ENCODE data around the gene EFCAB12. TPM values are rescaled to one million over a fixed set of nuclear protein-coding genes. Genes with fewer than 3 reads are reported as not detected.

The EFCAB12 gene
- total and polyA plus RNA-seq, 2 of the 13 experiments (the other 11 are each of a cell fraction or from before 2014, with no cell fraction given), result 0.31 to 2.4 TPM

DNA sequence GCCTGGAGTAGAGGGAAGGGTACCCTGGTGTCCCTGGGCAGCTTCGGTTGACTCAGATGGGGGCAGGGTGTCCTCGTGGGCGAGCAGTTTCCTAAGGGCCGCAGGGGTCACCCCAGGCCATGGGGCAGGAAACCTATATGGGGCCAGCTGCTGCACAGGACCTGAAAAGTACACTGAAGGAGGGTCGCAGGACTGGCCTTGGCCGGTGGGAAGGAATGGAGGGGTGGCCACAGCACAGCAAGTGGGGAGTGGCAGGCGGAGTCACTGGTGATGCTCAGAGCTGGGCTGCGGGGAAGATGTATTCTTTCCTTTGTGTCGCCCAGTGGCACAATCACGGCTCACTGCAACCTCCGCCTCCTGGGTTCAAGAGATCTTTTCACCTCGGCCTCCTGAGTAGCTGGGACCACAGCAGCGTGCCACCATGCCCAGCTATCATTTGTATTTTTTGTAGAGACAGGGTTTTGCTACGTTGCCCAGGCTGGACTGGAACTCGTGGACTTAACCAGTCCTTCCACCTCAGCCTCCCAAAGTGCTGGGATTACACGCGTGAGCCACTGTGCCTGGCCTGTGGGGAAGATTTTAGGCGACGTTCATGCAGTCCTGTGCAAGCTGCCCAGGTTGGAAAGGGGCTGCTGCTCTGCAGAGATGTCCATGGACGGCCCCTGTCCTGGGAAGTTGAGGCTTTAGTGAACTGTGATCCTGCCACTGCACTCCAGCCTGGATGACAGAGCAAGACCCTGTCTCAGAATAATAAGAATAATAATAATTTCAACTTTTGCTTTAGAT lies 57.2 kb downstream of the EFCAB12 start (continued):
- TF ChIP-seq, protein P1, sequence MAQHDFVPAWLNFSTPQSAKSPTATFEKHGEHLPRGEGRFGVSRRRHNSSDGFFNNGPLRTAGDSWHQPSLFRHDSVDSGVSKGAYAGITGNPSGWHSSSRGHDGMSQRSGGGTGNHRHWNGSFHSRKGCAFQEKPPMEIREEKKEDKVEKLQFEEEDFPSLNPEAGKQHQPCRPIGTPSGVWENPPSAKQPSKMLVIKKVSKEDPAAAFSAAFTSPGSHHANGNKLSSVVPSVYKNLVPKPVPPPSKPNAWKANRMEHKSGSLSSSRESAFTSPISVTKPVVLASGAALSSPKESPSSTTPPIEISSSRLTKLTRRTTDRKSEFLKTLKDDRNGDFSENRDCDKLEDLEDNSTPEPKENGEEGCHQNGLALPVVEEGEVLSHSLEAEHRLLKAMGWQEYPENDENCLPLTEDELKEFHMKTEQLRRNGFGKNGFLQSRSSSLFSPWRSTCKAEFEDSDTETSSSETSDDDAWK (CRISPR knock-in tag; IDR thresholded peaks at IDR 0.05), result no peak
- no peak for TF ChIP-seq ZNF850 (CRISPR knock-in tag; conservative IDR thresholded peaks at IDR 0.05)
- 0 out of 2 replicates have a peak, but pooled peaks have one; percentile 26 for TF ChIP-seq ZNF280B (CRISPR knock-in tag; IDR thresholded peaks at IDR 0.05; ENCODE audit: borderline replicate concordance)
- no peak for TF ChIP-seq GABPB1 (CRISPR knock-in tag; IDR thresholded peaks at IDR 0.05)
- no peak for TF ChIP-seq GLI4 (CRISPR knock-in tag; IDR thresholded peaks at IDR 0.05; ENCODE audit: borderline replicate concordance)
- no peak for TF ChIP-seq ZNF589 (CRISPR knock-in tag; conservative IDR thresholded peaks at IDR 0.05)
- no peak for TF ChIP-seq ZNF841 (CRISPR knock-in tag; IDR thresholded peaks at IDR 0.05; ENCODE audit: borderline replicate concordance)
- TF ChIP-seq, protein P2, sequence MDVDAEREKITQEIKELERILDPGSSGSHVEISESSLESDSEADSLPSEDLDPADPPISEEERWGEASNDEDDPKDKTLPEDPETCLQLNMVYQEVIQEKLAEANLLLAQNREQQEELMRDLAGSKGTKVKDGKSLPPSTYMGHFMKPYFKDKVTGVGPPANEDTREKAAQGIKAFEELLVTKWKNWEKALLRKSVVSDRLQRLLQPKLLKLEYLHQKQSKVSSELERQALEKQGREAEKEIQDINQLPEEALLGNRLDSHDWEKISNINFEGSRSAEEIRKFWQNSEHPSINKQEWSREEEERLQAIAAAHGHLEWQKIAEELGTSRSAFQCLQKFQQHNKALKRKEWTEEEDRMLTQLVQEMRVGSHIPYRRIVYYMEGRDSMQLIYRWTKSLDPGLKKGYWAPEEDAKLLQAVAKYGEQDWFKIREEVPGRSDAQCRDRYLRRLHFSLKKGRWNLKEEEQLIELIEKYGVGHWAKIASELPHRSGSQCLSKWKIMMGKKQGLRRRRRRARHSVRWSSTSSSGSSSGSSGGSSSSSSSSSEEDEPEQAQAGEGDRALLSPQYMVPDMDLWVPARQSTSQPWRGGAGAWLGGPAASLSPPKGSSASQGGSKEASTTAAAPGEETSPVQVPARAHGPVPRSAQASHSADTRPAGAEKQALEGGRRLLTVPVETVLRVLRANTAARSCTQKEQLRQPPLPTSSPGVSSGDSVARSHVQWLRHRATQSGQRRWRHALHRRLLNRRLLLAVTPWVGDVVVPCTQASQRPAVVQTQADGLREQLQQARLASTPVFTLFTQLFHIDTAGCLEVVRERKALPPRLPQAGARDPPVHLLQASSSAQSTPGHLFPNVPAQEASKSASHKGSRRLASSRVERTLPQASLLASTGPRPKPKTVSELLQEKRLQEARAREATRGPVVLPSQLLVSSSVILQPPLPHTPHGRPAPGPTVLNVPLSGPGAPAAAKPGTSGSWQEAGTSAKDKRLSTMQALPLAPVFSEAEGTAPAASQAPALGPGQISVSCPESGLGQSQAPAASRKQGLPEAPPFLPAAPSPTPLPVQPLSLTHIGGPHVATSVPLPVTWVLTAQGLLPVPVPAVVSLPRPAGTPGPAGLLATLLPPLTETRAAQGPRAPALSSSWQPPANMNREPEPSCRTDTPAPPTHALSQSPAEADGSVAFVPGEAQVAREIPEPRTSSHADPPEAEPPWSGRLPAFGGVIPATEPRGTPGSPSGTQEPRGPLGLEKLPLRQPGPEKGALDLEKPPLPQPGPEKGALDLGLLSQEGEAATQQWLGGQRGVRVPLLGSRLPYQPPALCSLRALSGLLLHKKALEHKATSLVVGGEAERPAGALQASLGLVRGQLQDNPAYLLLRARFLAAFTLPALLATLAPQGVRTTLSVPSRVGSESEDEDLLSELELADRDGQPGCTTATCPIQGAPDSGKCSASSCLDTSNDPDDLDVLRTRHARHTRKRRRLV (CRISPR knock-in tag; IDR thresholded peaks at IDR 0.05), result no peak
- no peak for TF ChIP-seq FOXC1 (CRISPR knock-in tag; IDR thresholded peaks at IDR 0.05; ENCODE audit: borderline replicate concordance)

Data from HepG2 (cell line).